SHP77 (cell line): ENCODE measurements around the gene SGK2.
A peak's percentile ranks its signal among the peaks of the same experiment; 100 is the strongest.

Experiments
- DNase-seq, 2 experiments: peaks; one replicate each; lab custom pipeline; 2025; lab: John Stamatoyannopoulos, UW

Gene SGK2

GRCh38 chr20:43558412-43559146 is at the start of gene SGK2:
Gene SGK2, plus strand, starts transcription at chr20:43559027. Its CDS starts 7,469 bp downstream, at chr20:43566496.
- no peak for DNase-seq

- DNase-seq = no peak
These were observed 46.9 kb upstream of the SGK2 start for GRCh38 chr20:43511879-43512278.

GRCh38 chr20:43513372-43513930 is 45.4 kb upstream of the SGK2 start:
- DNase-seq = no peak

GRCh38 chr20:43513931-43514647 is 44.7 kb upstream of the SGK2 start:
- peak; percentile 96 to 97 for DNase-seq

- peak in 1 of 2 experiments; percentile 14 for DNase-seq
These were observed 44.2 kb upstream of the SGK2 start for GRCh38 chr20:43514648-43514999.

- no peak for DNase-seq
These were observed 43.2 kb upstream of the SGK2 start for GRCh38 chr20:43515628-43516027.

- DNase-seq = no peak
These were observed 42.5 kb upstream of the SGK2 start for GRCh38 chr20:43516251-43516824.

- no peak for DNase-seq
These were observed 38.7 kb upstream of the SGK2 start for GRCh38 chr20:43520074-43520630.

- DNase-seq = no peak
These were observed 33.8 kb upstream of the SGK2 start for GRCh38 chr20:43525021-43525420.

GRCh38 chr20:43528258-43528875 is 30.5 kb upstream of the SGK2 start:
- no peak for DNase-seq

GRCh38 chr20:43529051-43529450 is 29.8 kb upstream of the SGK2 start:
- DNase-seq = no peak

GRCh38 chr20:43529457-43530153 is 29.2 kb upstream of the SGK2 start:
- DNase-seq = no peak

GRCh38 chr20:43530321-43531090 is 28.3 kb upstream of the SGK2 start:
- no peak for DNase-seq

- DNase-seq = no peak
These were observed 27.8 kb upstream of the SGK2 start for GRCh38 chr20:43531091-43531443.

GRCh38 chr20:43532416-43533055 is 26.3 kb upstream of the SGK2 start:
- DNase-seq = no peak

GRCh38 chr20:43533060-43533459 is 25.8 kb upstream of the SGK2 start:
- DNase-seq = no peak

GRCh38 chr20:43534016-43534415 is 24.8 kb upstream of the SGK2 start:
- DNase-seq = no peak

GRCh38 chr20:43534791-43535350 is 24.0 kb upstream of the SGK2 start:
- DNase-seq = no peak

- DNase-seq = no peak
These were observed 23.3 kb upstream of the SGK2 start for GRCh38 chr20:43535370-43536004.
